KOPT-K1 (cell line): ENCODE measurements around the gene ICE2.
"Not testable (repeated sequence)": the region's sequence is repeated elsewhere in the genome, so short reads cannot be mapped to it uniquely, and the experiment has no call there.

Experiments used
- H3K27ac ChIP-seq: fragments of 200-600 bp; sonication (generic); 2 replicates; pipeline ENCODE4 v1.5.1; 2016; ENCODE audit warnings: antibody characterized with exemption, mild to moderate bottlenecking, low read depth, low read length; ENCODE audit not compliant: poor library complexity, severe bottlenecking
- H3K36me3 ChIP-seq: fragments of 200-600 bp; sonication (generic); 2 replicates; pipeline ENCODE4 v1.5.1; 2017; ENCODE audit warnings: antibody characterized with exemption, mild to moderate bottlenecking, low read length, moderate library complexity; ENCODE audit not compliant: insufficient read depth
- H3K9me3 ChIP-seq: fragments of 200-600 bp; sonication (generic); 2 replicates; pipeline ENCODE4 v1.5.1; 2017; ENCODE audit warnings: antibody characterized with exemption, low read length, mild to moderate bottlenecking; ENCODE audit not compliant: insufficient read depth, poor library complexity, severe bottlenecking

The ICE2 gene

GRCh38 chr15:60412807-60413206 is 66.1 kb downstream of the ICE2 start:
- H3K27ac ChIP-seq, H3K36me3 ChIP-seq, H3K9me3 ChIP-seq: not testable (repeated sequence)

GRCh38 chr15:60411774-60412425 is 67.0 kb downstream of the ICE2 start:
- H3K27ac ChIP-seq, result no peak overlapping the region
- no peaks in the 10 kb centered on the region for H3K9me3 ChIP-seq
- peaks cover 6% of the 10 kb centered on the region; the same call in 1 of the 2 replicates for H3K36me3 ChIP-seq

GRCh38 chr15:60410350-60410749 is 68.6 kb downstream of the ICE2 start:
- H3K36me3 ChIP-seq, H3K27ac ChIP-seq, H3K9me3 ChIP-seq: not testable (repeated sequence)

DNA sequence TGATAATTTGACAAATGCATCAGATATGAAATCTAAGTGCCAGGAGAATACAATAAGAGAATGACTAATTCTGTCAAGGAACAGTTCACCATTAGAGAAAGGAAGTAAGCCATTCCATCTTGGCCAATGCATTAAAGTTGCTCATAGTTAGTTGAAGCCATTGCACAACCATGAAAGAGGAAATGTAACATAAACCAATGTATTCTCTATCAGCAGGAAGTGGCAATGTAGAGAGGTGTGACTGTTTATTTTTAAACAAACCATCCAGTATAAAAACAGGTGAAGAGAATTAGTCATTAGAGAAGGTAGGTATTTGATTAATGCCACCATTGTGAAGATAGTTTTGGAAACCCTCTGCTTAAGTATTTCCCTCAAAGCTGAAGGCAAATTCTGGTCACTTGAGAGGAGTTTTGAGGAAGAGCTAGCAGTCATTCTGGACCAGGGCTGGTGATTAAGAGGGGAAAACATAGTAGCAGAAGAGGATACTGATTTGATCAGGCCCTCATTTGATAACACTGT is 70.4 kb downstream of the ICE2 start:
- H3K9me3 ChIP-seq, result no peaks in the 10 kb centered on the region
- H3K27ac ChIP-seq, result no peak overlapping the region
- no peaks in the 10 kb centered on the region for H3K36me3 ChIP-seq

DNA sequence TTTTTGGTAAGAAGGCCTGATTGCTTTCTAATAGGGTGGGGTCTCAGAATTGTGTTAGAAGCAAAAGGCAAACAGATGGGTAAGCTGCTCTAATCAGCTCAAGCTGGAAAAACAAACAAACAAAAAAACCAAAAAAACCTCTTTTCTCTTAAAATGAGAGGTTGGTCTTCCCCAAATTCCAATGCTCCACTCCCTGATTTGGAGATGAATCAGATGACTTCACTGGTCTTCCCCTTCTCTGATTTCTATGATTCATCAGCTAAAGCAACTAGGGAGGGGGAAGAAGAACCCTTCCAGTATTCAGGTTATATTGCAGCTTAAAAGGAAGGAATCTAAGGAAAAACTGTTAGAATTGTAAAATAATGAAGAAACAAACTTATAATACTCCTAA is 71.5 kb downstream of the ICE2 start:
- H3K9me3 ChIP-seq, result no peaks in the 10 kb centered on the region
- H3K27ac ChIP-seq, result no peak overlapping the region
- H3K36me3 ChIP-seq, result no peaks in the 10 kb centered on the region

DNA sequence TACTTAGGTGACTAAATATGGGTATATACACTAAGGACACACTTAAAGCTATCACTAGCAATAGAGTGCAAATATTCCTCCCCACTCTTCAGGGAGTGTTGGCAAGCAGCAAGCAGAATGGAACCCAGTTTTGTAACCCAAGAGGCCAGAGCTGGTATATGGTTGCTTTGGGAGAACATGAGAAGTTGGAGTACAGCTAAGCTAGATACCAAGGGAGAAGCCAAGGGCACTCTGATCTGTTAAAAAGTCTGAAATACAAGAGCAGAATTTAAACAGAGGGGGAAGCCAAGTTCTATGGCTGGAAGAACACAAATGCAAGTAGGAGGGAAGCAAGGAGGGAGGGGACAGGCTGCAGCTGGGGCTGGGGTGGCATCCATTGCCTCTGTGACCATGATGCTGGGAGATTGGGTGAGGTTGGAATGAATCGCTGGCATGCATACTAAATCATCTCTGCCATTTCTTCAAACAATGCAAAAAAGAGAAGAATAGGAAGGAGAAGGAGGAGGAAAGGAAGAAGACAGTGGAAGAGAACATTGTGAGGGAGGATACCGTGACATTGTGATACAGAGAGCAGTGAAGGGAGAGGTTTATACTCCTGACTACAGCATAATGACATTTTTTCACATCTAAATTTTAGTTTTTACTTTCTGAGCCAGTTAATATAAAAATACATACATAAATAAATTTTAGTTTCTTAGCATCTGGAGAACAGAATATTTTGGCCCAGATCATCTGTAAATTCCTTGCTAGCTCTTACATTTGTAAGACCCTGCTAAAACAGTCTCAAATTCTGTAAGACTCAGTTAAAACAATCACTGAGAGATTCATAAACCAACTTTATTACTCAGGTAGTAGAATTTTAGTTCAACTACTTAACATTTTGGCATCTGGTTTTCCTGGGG is 72.2 kb downstream of the ICE2 start:
- H3K36me3 ChIP-seq, result no peaks in the 10 kb centered on the region
- H3K9me3 ChIP-seq, result no peaks in the 10 kb centered on the region
- H3K27ac ChIP-seq, result no peak overlapping the region

- Histone ChIP-seq H3K9me3 (no peaks in the 10 kb centered on the region), H3K27ac (no peak overlapping the region), H3K36me3 (no peaks in the 10 kb centered on the region)
Measured at GRCh38 chr15:60405399-60405798, 73.5 kb downstream of the ICE2 start.

- H3K36me3 ChIP-seq, H3K9me3 ChIP-seq, H3K27ac ChIP-seq: not testable (repeated sequence)
Measured at GRCh38 chr15:60404351-60404750, 74.6 kb downstream of the ICE2 start.

- H3K36me3 ChIP-seq, result no peaks in the 10 kb centered on the region
- no peak overlapping the region for H3K27ac ChIP-seq
- H3K9me3 ChIP-seq, result no peaks in the 10 kb centered on the region
Measured at GRCh38 chr15:60400944-60401343, 78.0 kb downstream of the ICE2 start.

- H3K27ac ChIP-seq, result no peak overlapping the region
- H3K36me3 ChIP-seq, result no peaks in the 10 kb centered on the region
Measured at GRCh38 chr15:60399931-60400330, 79.0 kb downstream of the ICE2 start.

GRCh38 chr15:60399246-60399915 is 79.6 kb downstream of the ICE2 start:
- Histone ChIP-seq H3K9me3 (no peaks in the 10 kb centered on the region), H3K27ac (no peak overlapping the region)

More at GRCh38 chr15:60399931-60400330, 79.0 kb downstream of the ICE2 start:
- no peaks in the 10 kb centered on the region for H3K9me3 ChIP-seq

GRCh38 chr15:60397772-60398445 is 81.0 kb downstream of the ICE2 start, which contains the start of gene ANXA2:
TSS of gene ANXA2 (minus strand) at chr15:60397986. CDS start at chr15:60386075, 11,911 bp downstream.
- Histone ChIP-seq H3K9me3 (no peaks in the 10 kb centered on the region), H3K27ac (peak within 1 kb of the TSS; percentile 36), H3K36me3 (no peaks in the 10 kb centered on the region)

More at GRCh38 chr15:60399246-60399915, 79.6 kb downstream of the ICE2 start:
- H3K36me3 ChIP-seq, result no peaks in the 10 kb centered on the region

DNA sequence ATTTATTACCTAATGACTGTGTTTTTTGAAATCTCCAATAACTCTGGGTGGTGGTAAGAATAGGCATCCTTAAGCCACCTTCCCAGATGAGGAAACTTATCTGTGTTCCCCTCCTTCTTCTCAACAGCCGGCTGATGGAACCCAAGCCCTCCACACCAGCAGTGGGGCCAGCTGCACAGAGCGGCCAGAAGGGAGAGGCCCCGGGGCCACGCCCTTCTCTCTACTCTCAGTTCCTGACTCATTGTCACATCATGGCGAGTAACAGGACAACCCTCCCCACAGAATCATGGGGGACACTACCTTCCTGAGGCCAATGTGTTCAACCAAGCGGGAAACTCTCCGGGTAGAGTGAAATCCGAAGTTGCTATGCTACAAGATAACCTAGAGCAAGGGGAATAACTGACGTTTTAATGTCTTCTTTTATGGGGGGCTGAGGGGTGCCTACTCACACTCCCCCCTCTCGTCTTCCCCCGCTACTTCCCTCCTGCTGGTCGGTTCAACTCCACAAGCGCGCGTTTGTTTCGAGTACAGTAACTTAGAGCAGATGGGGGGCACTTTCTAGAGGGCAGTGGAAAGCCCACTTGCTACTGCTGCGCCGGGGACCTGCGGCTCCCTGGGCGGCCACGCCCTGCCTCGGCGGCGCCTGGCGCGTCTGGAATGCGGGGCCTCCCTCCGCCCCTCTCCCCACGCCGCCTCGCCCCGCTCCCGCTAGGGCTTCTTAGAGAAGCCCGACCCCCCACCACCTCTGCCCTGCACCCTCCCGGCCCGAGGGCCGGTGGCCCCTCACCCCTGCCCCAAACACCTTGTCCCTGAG is 81.8 kb downstream of the ICE2 start:
- peak overlapping the region; percentile 36 for H3K27ac ChIP-seq
- no peaks in the 10 kb centered on the region for H3K36me3 ChIP-seq

GRCh38 chr15:60396560-60396957 is 82.4 kb downstream of the ICE2 start:
- Histone ChIP-seq H3K9me3 (no peaks in the 10 kb centered on the region), H3K36me3 (no peaks in the 10 kb centered on the region), H3K27ac (no peak overlapping the region)

More for the DNA sequence above, 81.8 kb downstream of the ICE2 start:
- H3K9me3 ChIP-seq, result no peaks in the 10 kb centered on the region
